Left renal pelvis (tissue), 4 donors: ENCODE results near the gene TIMM23. TPM values are rescaled to one million over a fixed set of nuclear protein-coding genes. Genes with fewer than 3 reads are reported as not detected.

Experiments used
- DNase-seq, 4 donors: peaks; one replicate each; pipeline ENCODE4 v3.0.0-alpha.2; 2013; ENCODE audit warnings: low read depth in 4 of 4, low spot score in 3 of 4
- polyA plus RNA-seq, 4 donors: library from polyadenylated mRNA; unstranded; fragments of 120-200 nt; gene quantifications; one replicate each; pipeline ENCODE4 v1.2.1, GENCODE V29; 2013; ENCODE audit not compliant: insufficient read length in 4 of 4

Gene TIMM23
- polyA plus RNA-seq, 4 donors: 46.5 to 70.4 (median 63.0) TPM

- DNase-seq: no peak
Observed at GRCh38 chr10:46050941-46051623, 78.8 kb downstream of the TIMM23 start.

GRCh38 chr10:46052057-46052790 lies 79.9 kb downstream of the TIMM23 start:
- no peak for DNase-seq

DNA sequence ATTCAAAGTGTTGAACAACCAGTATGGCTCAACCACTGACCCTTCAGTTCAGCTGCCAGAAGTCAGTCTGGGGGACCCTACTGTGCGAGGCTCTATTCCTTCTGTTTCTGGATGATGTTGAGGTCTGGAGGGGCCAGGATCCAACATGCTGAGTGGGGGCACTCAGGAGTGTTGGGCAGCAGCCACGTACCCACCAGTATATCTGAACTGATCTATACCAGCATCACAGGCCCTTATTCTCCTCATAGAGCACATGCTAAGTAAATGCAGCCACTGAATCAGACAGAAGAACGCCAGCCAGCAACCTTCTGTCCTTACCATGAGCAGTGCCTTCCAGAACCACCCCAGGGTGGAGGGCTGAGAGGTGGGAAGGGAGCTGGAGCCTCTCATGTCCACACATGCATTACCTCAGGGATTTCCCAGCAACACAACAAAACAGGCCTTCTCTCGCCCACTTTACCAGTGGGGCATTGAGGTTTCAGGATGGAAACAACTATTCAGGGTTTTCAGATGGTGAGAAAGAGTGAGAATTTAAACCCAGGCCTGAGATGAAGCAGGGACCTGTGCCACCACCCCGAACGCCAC lies 80.6 kb downstream of the TIMM23 start:
- no peak for DNase-seq

Other genes starting within 250 kb of the TIMM23 start
- 10 to 100 TPM; 42.5 to 71.6 (median 59.8) TPM for gene WASHC2C, start 245.2 kb upstream of the TIMM23 start, polyA plus RNA-seq
- gene AGAP4, start 125.0 kb upstream of the TIMM23 start, polyA plus RNA-seq: 10 to 100 TPM; 27.4 to 56.8 (median 37.6) TPM
- gene NCOA4, start 58.1 kb downstream of the TIMM23 start, polyA plus RNA-seq: 100 to 1,000 TPM; 191 to 240 (median 214) TPM
- gene MSMB, start 73.8 kb downstream of the TIMM23 start, polyA plus RNA-seq: not detected